GM12878 (cell line): ENCODE data around the gene KCNQ1. TPM values are rescaled to one million over a fixed set of nuclear protein-coding genes. Genes with fewer than 3 reads are reported as not detected.

Source experiments
- ATAC-seq: fragments of 200-7000 bp; cut with Tn5 transposase; 3 replicates; pipeline ENCODE4 v1.9.1; 2020; ENCODE audit warnings: mild to moderate bottlenecking, moderate library complexity
- BruUV-seq: library from RNA; stranded (reverse); fragments of 400-500 nt; replicated peaks from 2 replicates; lab custom pipeline; 2021; lab: Mats Ljungman, UMichigan
- CTCF ChIA-PET: fragments of 300-600 bp; sonication (Branson Sonifier 250); formaldehyde crosslinking; extraction: SDS; loops from one replicate; lab custom pipeline; 2021; ENCODE audit warnings: inconsistent platforms; lab: Yijun Ruan, JAX
- POLR2A ChIA-PET: fragments of 350-600 bp; formaldehyde crosslinking; extraction: SDS; loops from one replicate; lab custom pipeline; 2021; ENCODE audit warnings: inconsistent platforms; lab: Charles Lee
- RAD21 ChIA-PET: fragments of 300-600 bp; sonication (Branson Sonifier 250); formaldehyde crosslinking; loops from one replicate; lab custom pipeline; 2023; ENCODE audit warnings: antibody characterized with exemption; ENCODE audit not compliant: unreplicated experiment; lab: Charles Lee
- SMC1A ChIA-PET: fragments of 300-600 bp; sonication (Branson Sonifier 250); formaldehyde crosslinking; loops from one replicate; lab custom pipeline; 2023; ENCODE audit not compliant: unreplicated experiment, uncharacterized antibody; lab: Charles Lee
- DNase-seq: peaks from one replicate; pipeline ENCODE4 v3.0.0-alpha.2; 2011; ENCODE audit warnings: low read depth, low spot score
- FAIRE-seq: peaks from 3 replicates; lab custom pipeline; 2011; peaks lifted over from hg19 to GRCh38; lab: Jason Lieb, UNC
- H2AFZ ChIP-seq: 2 replicates; pipeline ENCODE4 v1.6.0; 2011; ENCODE audit warnings: low read depth, low read length, control low read depth; ENCODE audit not compliant: control insufficient read depth
- H3K27ac ChIP-seq: 2 replicates; pipeline ENCODE4 v1.5.1; 2011; ENCODE audit warnings: control low read depth; ENCODE audit not compliant: control insufficient read depth, insufficient read depth
- H3K27me3 ChIP-seq, 2 experiments: replicated peaks in 1 of 2; 2 replicates each; pipeline versions ENCODE4 v1.6.0 to v1.6.1; 2011; ENCODE audit warnings: low read length in 1 of 2; ENCODE audit not compliant: control insufficient read depth in 2 of 2, insufficient read depth in 2 of 2
- H3K36me3 ChIP-seq, 2 experiments: 2 replicates each; pipeline ENCODE4 v1.5.1; 2011; ENCODE audit warnings: low read length in 1 of 2; ENCODE audit not compliant: control insufficient read depth in 2 of 2, insufficient read depth in 2 of 2
- H3K4me1 ChIP-seq: 2 replicates; pipeline ENCODE4 v1.6.1; 2011; ENCODE audit warnings: mild to moderate bottlenecking, low read length, moderate library complexity, mixed read lengths; ENCODE audit not compliant: control insufficient read depth, insufficient read depth
- H3K4me2 ChIP-seq: 2 replicates; pipeline ENCODE4 v1.6.0; 2011; ENCODE audit warnings: control low read depth; ENCODE audit not compliant: control insufficient read depth, insufficient read depth
- H3K4me3 ChIP-seq: fragments of 200-600 bp; sonication (generic); 2 replicates; pipeline ENCODE4 v1.5.1; 2016
- H3K79me2 ChIP-seq: 2 replicates; pipeline ENCODE4 v1.6.0; 2011; ENCODE audit warnings: low read length; ENCODE audit not compliant: control insufficient read depth, insufficient read depth
- H3K9ac ChIP-seq: 2 replicates; pipeline ENCODE4 v1.8.0; 2011; ENCODE audit warnings: low read length, control low read depth, mixed read lengths; ENCODE audit not compliant: control insufficient read depth, insufficient read depth
- H3K9me3 ChIP-seq: replicated peaks from 3 replicates; pipeline ENCODE4 v1.5.1; 2011; ENCODE audit warnings: mild to moderate bottlenecking, low read length; ENCODE audit not compliant: control insufficient read depth, insufficient read depth
- H4K20me1 ChIP-seq: 2 replicates; pipeline ENCODE4 v1.6.0; 2011; ENCODE audit not compliant: control insufficient read depth, insufficient read depth
- CBX3 ChIP-seq: fragments of 200-600 bp; sonication (generic); IDR thresholded peaks from 2 replicates; pipeline ENCODE4 v1.6.1; 2016; ENCODE audit warnings: low read depth, borderline replicate concordance
- CHD2 ChIP-seq: IDR thresholded peaks from 2 replicates; pipeline ENCODE4 v1.6.1; 2011; ENCODE audit warnings: low read depth, low read length, improper control_type of control experiment, borderline replicate concordance
- CREB1 ChIP-seq: IDR thresholded peaks from 2 replicates; pipeline ENCODE4 v1.6.1; 2012; ENCODE audit warnings: low read depth, mild to moderate bottlenecking, inconsistent platforms
- EGR1 ChIP-seq, 2 experiments: IDR thresholded peaks; 1 replicate in 1 of 2; 2 replicates in 1 of 2; pipeline ENCODE4 v1.6.1; 2011 to 2012; ENCODE audit warnings: low read depth in 2 of 2, low read length in 2 of 2, borderline replicate concordance in 1 of 2, mild to moderate bottlenecking in 1 of 2, moderate library complexity in 1 of 2
- FOXK2 ChIP-seq: fragments of 450-650 bp; IDR thresholded peaks from 2 replicates; pipeline ENCODE4 v1.6.1; 2017; ENCODE audit warnings: mild to moderate bottlenecking, moderate library complexity
- HDAC2 ChIP-seq: fragments of 200-600 bp; sonication (generic); IDR thresholded peaks from 2 replicates; pipeline ENCODE4 v1.6.1; 2017
- JUND ChIP-seq: IDR thresholded peaks from 2 replicates; pipeline ENCODE4 v1.6.1; 2012; ENCODE audit warnings: low read depth, mild to moderate bottlenecking, low read length, improper control_type of control experiment, moderate library complexity
- KAT2A ChIP-seq: conservative IDR thresholded peaks from 2 replicates; pipeline ENCODE4 v1.6.1; 2011; ENCODE audit warnings: low read depth, low read length; ENCODE audit not compliant: control insufficient read depth
- MTA2 ChIP-seq: fragments of 450-650 bp; IDR thresholded peaks from 2 replicates; pipeline ENCODE4 v1.6.1; 2016; ENCODE audit warnings: low read depth, mild to moderate bottlenecking, moderate library complexity
- MTA3 ChIP-seq: IDR thresholded peaks from 2 replicates; pipeline ENCODE4 v1.6.1; 2012; ENCODE audit warnings: low read length, inconsistent platforms, borderline replicate concordance
- NFYA ChIP-seq: IDR thresholded peaks from 2 replicates; pipeline ENCODE4 v1.6.1; 2011; ENCODE audit warnings: low read depth, mild to moderate bottlenecking, low read length, improper control_type of control experiment, borderline replicate concordance
- RUNX3 ChIP-seq: IDR thresholded peaks from 2 replicates; pipeline ENCODE4 v1.6.1; 2012; ENCODE audit warnings: low read length, inconsistent platforms
- SPI1 ChIP-seq: IDR thresholded peaks from 2 replicates; pipeline ENCODE4 v1.6.1; 2011; ENCODE audit warnings: low read depth, mild to moderate bottlenecking, low read length, moderate library complexity, borderline replicate concordance; ENCODE audit not compliant: insufficient read depth
- ZNF207 ChIP-seq: fragments of 450-650 bp; IDR thresholded peaks from 2 replicates; pipeline ENCODE4 v1.6.1; 2014; ENCODE audit warnings: antibody characterized with exemption, mild to moderate bottlenecking, borderline replicate concordance
- ZNF217 ChIP-seq: fragments of 450-650 bp; IDR thresholded peaks from 2 replicates; pipeline ENCODE4 v1.6.1; 2017; ENCODE audit warnings: antibody characterized with exemption, mild to moderate bottlenecking
- ZNF274 ChIP-seq: IDR thresholded peaks from one replicate; pipeline ENCODE4 v1.8.0; 2011; ENCODE audit not compliant: insufficient read length, insufficient read depth
- WGBS: methylation state at CpG from one replicate; pipeline ENCODE4 v1.1.6; 2016; ENCODE audit warnings: low lambda C conversion rate; ENCODE audit not compliant: insufficient replicate concordance, insufficient coverage; ENCODE audit errors: missing lambda C conversion rate; 5-methylcytosine and 5-hydroxymethylcytosine counted together
- in situ Hi-C: fragments of 300-500 bp; cut with MboI; formaldehyde crosslinking; loops from 9 replicates; pipeline ENCODE4 v1.14.3; 2018; ENCODE audit warnings: mixed read lengths
- intact Hi-C: fragments of 100-400 bp; cut with micrococcal nuclease; formaldehyde crosslinking; loops from one replicate; pipeline ENCODE4 v1.14.2; 2022; ENCODE audit not compliant: unreplicated experiment
- polyA plus RNA-seq, 11 experiments: library from polyadenylated mRNA; depleted of rRNA in 4 of 11; unstranded in 6 of 11; stranded (reverse) in 5 of 11; fragments of >200 nt; fragmentation: Nextera tagmentation in 4 of 11; fragmentation: Illumina TruSeq in 1 of 11; extraction: Ambion mirVana in 4 of 11; extraction: Trizol in 1 of 11; gene quantifications; 1 replicate in 1 of 11; 2 replicates in 10 of 11; pipeline versions ENCODE4 v1.2.1 to v1.2.3, GENCODE V29; 2011 to 2016; ENCODE audit warnings: inconsistent platforms in 2 of 11, missing spikeins in 2 of 11, low read depth in 1 of 11
- total RNA-seq, 4 experiments: library from RNA; depleted of rRNA in 3 of 4; stranded (reverse); fragments of >200 nt in 3 of 4; fragmentation: Illumina TruSeq in 1 of 4; extraction: Trizol in 1 of 4; gene quantifications; 2 replicates each; pipeline versions ENCODE4 v1.2.1 to v1.2.3, GENCODE V29; 2013 to 2021
- TF ChIP-seq, protein P1 (sequence below): fragments of 450-650 bp; formaldehyde crosslinking; IDR thresholded peaks from 2 replicates; pipeline ENCODE4 v1.4.0; 2022; ENCODE audit warnings: mild to moderate bottlenecking, moderate library complexity
- TF ChIP-seq, protein P2 (sequence below): fragments of 150-350 bp; IDR thresholded peaks from 2 replicates; pipeline ENCODE4 v1.6.1; 2014; ENCODE audit warnings: mild to moderate bottlenecking, low read depth, low read length

KCNQ1 gene
- total and polyA plus RNA-seq, 10 of the 15 experiments (the other 5 are each of a cell fraction or from before 2014, with no cell fraction given) = 0.03 to 0.15 (median 0.12) TPM; not detected in 7

DNA sequence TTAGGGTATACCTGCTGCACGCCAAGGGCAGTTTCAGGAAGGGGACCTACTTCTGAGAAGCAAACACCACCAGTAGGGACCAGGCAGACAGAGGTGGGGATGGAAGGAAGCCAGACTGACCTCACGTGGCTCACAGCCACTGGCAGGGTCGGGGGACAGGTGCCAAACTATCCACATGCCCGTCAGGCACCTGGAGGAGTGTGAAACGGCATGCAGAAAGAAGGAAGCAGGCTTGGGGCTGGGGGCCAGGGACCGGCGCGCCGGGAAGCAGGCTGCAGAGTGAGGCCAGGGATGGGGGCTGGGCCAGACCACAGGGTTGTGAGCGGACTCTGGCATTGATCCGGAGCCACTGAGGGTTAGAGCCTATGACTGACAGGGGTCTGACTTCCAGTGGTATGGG lies 393.3 kb downstream of the KCNQ1 start:
- no peaks in the 10 kb centered on the region for H3K4me1 ChIP-seq
- TF ChIP-seq NFYA = no peak
- TF ChIP-seq, protein P1, sequence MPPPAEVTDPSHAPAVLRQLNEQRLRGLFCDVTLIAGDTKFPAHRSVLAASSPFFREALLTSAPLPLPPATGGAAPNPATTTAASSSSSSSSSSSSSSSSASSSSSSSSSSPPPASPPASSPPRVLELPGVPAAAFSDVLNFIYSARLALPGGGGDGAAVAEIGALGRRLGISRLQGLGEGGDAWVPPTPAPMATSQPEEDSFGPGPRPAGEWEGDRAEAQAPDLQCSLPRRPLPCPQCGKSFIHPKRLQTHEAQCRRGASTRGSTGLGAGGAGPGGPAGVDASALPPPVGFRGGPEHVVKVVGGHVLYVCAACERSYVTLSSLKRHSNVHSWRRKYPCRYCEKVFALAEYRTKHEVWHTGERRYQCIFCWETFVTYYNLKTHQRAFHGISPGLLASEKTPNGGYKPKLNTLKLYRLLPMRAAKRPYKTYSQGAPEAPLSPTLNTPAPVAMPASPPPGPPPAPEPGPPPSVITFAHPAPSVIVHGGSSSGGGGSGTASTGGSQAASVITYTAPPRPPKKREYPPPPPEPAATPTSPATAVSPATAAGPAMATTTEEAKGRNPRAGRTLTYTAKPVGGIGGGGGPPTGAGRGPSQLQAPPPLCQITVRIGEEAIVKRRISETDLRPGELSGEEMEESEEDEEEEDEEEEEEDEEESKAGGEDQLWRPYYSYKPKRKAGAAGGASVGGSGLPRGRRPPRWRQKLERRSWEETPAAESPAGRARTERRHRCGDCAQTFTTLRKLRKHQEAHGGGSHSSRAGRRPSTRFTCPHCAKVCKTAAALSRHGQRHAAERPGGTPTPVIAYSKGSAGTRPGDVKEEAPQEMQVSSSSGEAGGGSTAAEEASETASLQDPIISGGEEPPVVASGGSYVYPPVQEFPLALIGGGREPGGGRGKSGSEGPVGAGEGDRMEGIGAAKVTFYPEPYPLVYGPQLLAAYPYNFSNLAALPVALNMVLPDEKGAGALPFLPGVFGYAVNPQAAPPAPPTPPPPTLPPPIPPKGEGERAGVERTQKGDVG (CRISPR knock-in tag) = no peak
- TF ChIP-seq ZNF274 = no peak
- TF ChIP-seq CHD2 = no peak
- no peak for TF ChIP-seq KAT2A
- no peak for TF ChIP-seq CREB1
- no peak for TF ChIP-seq RUNX3
- TF ChIP-seq MTA2 = no peak
- no peak for TF ChIP-seq JUND
- TF ChIP-seq FOXK2 = no peak
- TF ChIP-seq, protein P2, sequence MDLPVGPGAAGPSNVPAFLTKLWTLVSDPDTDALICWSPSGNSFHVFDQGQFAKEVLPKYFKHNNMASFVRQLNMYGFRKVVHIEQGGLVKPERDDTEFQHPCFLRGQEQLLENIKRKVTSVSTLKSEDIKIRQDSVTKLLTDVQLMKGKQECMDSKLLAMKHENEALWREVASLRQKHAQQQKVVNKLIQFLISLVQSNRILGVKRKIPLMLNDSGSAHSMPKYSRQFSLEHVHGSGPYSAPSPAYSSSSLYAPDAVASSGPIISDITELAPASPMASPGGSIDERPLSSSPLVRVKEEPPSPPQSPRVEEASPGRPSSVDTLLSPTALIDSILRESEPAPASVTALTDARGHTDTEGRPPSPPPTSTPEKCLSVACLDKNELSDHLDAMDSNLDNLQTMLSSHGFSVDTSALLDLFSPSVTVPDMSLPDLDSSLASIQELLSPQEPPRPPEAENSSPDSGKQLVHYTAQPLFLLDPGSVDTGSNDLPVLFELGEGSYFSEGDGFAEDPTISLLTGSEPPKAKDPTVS = no peak
- no peak for TF ChIP-seq ZNF207
- TF ChIP-seq EGR1 (IDR thresholded peaks at IDR 0.05; ENCODE audit: borderline replicate concordance in 1 of 2, low read depth in 2 of 2, low read length in 2 of 2) = no peak
- TF ChIP-seq CBX3 = no peak
- no peak for TF ChIP-seq SPI1
- no peak for TF ChIP-seq HDAC2
- no peak for TF ChIP-seq ZNF217
- no peak for TF ChIP-seq MTA3
- no peak overlapping the region for H3K4me3 ChIP-seq
- no peaks in the 10 kb centered on the region for H4K20me1 ChIP-seq
- no peaks in the 10 kb centered on the region for H3K27me3 ChIP-seq
- no peak for DNase-seq
- no peak for ATAC-seq
- no TSS peak for BruUV-seq
- H3K9ac ChIP-seq = no peak overlapping the region
- no peak overlapping the region for H3K27ac ChIP-seq
- no peak overlapping the region for H3K4me2 ChIP-seq
- no peak overlapping the region for H2AFZ ChIP-seq
- H3K9me3 ChIP-seq = no peaks in the 10 kb centered on the region
- no peaks in the 10 kb centered on the region for H3K79me2 ChIP-seq
- CTCF ChIA-PET = no interaction called here
- SMC1A ChIA-PET = no interaction called here
- WGBS = 11% methylated on average over 11 of the region's 11 CpGs
- H3K36me3 ChIP-seq = no peaks in the 10 kb centered on the region
- POLR2A ChIA-PET = no interaction called here
- intact Hi-C loops (no loop called here), in situ Hi-C loops (no loop called here)
- FAIRE-seq = no peak
- RAD21 ChIA-PET = no interaction called here
